GM12878 (cell line): ENCODE data around the gene NUP35.

Experiments used
- ATF7 ChIP-seq: fragments of 450-650 bp; IDR thresholded peaks from 2 replicates; pipeline ENCODE4 v1.6.1; 2016; ENCODE audit warnings: low read depth, mild to moderate bottlenecking
- BHLHE40 ChIP-seq, 2 experiments: fragments of 450-650 bp in 1 of 2; IDR thresholded peaks; 2 replicates each; pipeline ENCODE4 v1.6.1; 2011 to 2017; ENCODE audit warnings: low read depth in 2 of 2, borderline replicate concordance in 1 of 2, improper control_type of control experiment in 1 of 2, low read length in 1 of 2, mild to moderate bottlenecking in 1 of 2
- HDAC6 ChIP-seq: fragments of 200-600 bp; sonication (generic); IDR thresholded peaks from one replicate; pipeline ENCODE4 v1.8.0; 2017; ENCODE audit warnings: antibody characterized with exemption; ENCODE audit not compliant: unreplicated experiment
- MXI1 ChIP-seq: fragments of 150-350 bp; IDR thresholded peaks from 2 replicates; pipeline ENCODE4 v1.6.1; 2011; ENCODE audit warnings: low read depth, mild to moderate bottlenecking, inconsistent platforms, low read length, improper control_type of control experiment
- NFIC ChIP-seq: IDR thresholded peaks from 2 replicates; pipeline ENCODE4 v1.6.1; 2012; ENCODE audit warnings: low read depth, mild to moderate bottlenecking, inconsistent platforms, low read length, moderate library complexity
- POLR2AphosphoS2 ChIP-seq: IDR thresholded peaks from 2 replicates; pipeline ENCODE4 v1.6.1; 2011; ENCODE audit warnings: low read depth, mild to moderate bottlenecking, low read length, improper control_type of control experiment, moderate library complexity
- RCOR1 ChIP-seq: conservative IDR thresholded peaks from 2 replicates; pipeline ENCODE4 v1.6.1; 2012; ENCODE audit warnings: low read depth, low read length, improper control_type of control experiment
- RFX5 ChIP-seq: IDR thresholded peaks from 2 replicates; pipeline ENCODE4 v1.6.1; 2011; ENCODE audit warnings: low read depth, low read length, improper control_type of control experiment
- TF ChIP-seq, protein P1 (sequence below): IDR thresholded peaks from 2 replicates; pipeline ENCODE4 v1.6.1; 2011; ENCODE audit warnings: low read depth, mild to moderate bottlenecking, low read length, moderate library complexity, borderline replicate concordance; ENCODE audit errors: extremely low read depth
- TF ChIP-seq, protein P2 (sequence below), 3 experiments: IDR thresholded peaks in 2 of 3; conservative IDR thresholded peaks in 1 of 3; 2 replicates each; pipeline ENCODE4 v1.5.1; 2011; ENCODE audit warnings: low read depth in 3 of 3, low read length in 3 of 3, mild to moderate bottlenecking in 3 of 3, control low read depth in 2 of 3, moderate library complexity in 2 of 3, inconsistent platforms in 1 of 3, mixed read lengths in 1 of 3; ENCODE audit not compliant: control insufficient read depth in 2 of 3, insufficient read depth in 1 of 3; ENCODE audit errors: extremely low read depth in 1 of 3
- TF ChIP-seq, protein P3 (sequence below): fragments of 450-650 bp; IDR thresholded peaks from 2 replicates; pipeline ENCODE4 v1.6.1; 2017; ENCODE audit warnings: mild to moderate bottlenecking, moderate library complexity

DNA sequence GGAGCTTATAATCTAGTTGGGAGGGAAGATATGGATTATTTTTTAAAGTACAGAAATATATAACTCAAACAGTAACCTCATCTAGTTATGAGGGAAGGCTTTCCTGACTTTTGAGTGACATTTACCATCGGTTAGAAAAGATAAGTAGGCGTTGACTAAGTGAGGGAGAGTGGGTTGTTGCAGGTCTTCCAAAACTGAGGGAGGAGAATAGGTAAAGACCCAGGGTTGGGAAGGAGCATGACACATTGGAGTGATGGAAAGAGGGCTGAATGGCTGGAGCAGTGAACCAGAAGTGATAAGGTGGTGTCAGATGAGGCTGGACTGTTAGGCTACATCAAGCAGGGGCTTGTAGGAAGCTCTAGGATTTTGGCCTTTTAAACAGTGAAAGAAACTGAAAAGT is 10.6 kb upstream of the NUP35 start:
- no peak for TF ChIP-seq RCOR1
- TF ChIP-seq, protein P1, sequence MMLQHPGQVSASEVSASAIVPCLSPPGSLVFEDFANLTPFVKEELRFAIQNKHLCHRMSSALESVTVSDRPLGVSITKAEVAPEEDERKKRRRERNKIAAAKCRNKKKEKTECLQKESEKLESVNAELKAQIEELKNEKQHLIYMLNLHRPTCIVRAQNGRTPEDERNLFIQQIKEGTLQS: no peak
- TF ChIP-seq NFIC: no peak
- TF ChIP-seq HDAC6: no peak
- TF ChIP-seq, protein P2, sequence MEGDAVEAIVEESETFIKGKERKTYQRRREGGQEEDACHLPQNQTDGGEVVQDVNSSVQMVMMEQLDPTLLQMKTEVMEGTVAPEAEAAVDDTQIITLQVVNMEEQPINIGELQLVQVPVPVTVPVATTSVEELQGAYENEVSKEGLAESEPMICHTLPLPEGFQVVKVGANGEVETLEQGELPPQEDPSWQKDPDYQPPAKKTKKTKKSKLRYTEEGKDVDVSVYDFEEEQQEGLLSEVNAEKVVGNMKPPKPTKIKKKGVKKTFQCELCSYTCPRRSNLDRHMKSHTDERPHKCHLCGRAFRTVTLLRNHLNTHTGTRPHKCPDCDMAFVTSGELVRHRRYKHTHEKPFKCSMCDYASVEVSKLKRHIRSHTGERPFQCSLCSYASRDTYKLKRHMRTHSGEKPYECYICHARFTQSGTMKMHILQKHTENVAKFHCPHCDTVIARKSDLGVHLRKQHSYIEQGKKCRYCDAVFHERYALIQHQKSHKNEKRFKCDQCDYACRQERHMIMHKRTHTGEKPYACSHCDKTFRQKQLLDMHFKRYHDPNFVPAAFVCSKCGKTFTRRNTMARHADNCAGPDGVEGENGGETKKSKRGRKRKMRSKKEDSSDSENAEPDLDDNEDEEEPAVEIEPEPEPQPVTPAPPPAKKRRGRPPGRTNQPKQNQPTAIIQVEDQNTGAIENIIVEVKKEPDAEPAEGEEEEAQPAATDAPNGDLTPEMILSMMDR (IDR thresholded peaks at IDR 0.05 in 2 of 3, conservative IDR thresholded peaks at IDR 0.05 in 1 of 3; ENCODE audit: control insufficient read depth in 2 of 3, extremely low read depth in 1 of 3, insufficient read depth in 1 of 3, low read depth in 3 of 3, low read length in 3 of 3): no peak
- no peak for TF ChIP-seq BHLHE40 (IDR thresholded peaks at IDR 0.05; ENCODE audit: borderline replicate concordance in 1 of 2, low read depth in 2 of 2, low read length in 1 of 2)
- TF ChIP-seq POLR2AphosphoS2: no peak
- no peak for TF ChIP-seq ATF7
- no peak for TF ChIP-seq RFX5
- no peak for TF ChIP-seq MXI1
- TF ChIP-seq, protein P3, sequence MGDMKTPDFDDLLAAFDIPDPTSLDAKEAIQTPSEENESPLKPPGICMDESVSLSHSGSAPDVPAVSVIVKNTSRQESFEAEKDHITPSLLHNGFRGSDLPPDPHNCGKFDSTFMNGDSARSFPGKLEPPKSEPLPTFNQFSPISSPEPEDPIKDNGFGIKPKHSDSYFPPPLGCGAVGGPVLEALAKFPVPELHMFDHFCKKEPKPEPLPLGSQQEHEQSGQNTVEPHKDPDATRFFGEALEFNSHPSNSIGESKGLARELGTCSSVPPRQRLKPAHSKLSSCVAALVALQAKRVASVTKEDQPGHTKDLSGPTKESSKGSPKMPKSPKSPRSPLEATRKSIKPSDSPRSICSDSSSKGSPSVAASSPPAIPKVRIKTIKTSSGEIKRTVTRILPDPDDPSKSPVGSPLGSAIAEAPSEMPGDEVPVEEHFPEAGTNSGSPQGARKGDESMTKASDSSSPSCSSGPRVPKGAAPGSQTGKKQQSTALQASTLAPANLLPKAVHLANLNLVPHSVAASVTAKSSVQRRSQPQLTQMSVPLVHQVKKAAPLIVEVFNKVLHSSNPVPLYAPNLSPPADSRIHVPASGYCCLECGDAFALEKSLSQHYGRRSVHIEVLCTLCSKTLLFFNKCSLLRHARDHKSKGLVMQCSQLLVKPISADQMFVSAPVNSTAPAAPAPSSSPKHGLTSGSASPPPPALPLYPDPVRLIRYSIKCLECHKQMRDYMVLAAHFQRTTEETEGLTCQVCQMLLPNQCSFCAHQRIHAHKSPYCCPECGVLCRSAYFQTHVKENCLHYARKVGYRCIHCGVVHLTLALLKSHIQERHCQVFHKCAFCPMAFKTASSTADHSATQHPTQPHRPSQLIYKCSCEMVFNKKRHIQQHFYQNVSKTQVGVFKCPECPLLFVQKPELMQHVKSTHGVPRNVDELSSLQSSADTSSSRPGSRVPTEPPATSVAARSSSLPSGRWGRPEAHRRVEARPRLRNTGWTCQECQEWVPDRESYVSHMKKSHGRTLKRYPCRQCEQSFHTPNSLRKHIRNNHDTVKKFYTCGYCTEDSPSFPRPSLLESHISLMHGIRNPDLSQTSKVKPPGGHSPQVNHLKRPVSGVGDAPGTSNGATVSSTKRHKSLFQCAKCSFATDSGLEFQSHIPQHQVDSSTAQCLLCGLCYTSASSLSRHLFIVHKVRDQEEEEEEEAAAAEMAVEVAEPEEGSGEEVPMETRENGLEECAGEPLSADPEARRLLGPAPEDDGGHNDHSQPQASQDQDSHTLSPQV: no peak
